Measurements from ENCODE around the gene SLC25A33. TPM values are rescaled to one million over a fixed set of nuclear protein-coding genes. Genes with fewer than 3 reads are reported as not detected.

SLC25A33 gene
- total RNA-seq, 1 donor from 2014 or later, result 4.6 TPM

DNA sequence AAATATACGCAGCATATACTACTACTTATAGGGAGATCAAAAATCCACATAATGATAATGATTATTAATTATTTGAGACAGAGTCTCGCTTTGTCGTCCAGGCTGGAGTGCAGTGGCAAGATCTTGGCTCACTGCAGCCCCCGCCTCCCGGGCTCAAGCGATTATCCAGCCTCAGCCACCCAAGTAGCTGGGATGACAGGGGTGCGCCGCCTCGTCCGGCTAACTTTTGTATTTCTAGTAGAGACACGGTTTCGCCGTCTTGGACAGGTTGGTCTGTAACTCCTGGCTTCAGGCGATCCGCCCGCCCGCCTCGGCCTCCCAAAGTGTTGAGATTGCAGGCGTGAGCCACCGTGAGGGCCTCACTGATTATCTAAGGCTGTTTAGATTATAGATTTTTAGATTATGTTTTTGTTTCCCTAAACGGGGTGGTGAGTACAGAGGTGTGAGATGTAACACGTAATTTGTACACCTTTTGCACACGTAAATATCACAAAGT, 548 bp upstream of the SLC25A33 start:
- Mint-ChIP-seq H3K9me3 (ENCODE audit: unreplicated experiment) (peaks cover 4% of the 10 kb centered on the region), H3K27ac (ENCODE audit: unreplicated experiment) (no peak overlapping the region), H3K27me3 (ENCODE audit: unreplicated experiment) (peaks cover 2% of the 10 kb centered on the region), H3K4me3 (ENCODE audit: unreplicated experiment) (peak overlapping the region; percentile 80), H3K36me3 (ENCODE audit: unreplicated experiment) (no peaks in the 10 kb centered on the region), H3K4me1 (ENCODE audit: low read depth, unreplicated experiment) (peaks cover 7% of the 10 kb centered on the region)
- no peak for DNase-seq
- TF ChIP-seq, protein P1, sequence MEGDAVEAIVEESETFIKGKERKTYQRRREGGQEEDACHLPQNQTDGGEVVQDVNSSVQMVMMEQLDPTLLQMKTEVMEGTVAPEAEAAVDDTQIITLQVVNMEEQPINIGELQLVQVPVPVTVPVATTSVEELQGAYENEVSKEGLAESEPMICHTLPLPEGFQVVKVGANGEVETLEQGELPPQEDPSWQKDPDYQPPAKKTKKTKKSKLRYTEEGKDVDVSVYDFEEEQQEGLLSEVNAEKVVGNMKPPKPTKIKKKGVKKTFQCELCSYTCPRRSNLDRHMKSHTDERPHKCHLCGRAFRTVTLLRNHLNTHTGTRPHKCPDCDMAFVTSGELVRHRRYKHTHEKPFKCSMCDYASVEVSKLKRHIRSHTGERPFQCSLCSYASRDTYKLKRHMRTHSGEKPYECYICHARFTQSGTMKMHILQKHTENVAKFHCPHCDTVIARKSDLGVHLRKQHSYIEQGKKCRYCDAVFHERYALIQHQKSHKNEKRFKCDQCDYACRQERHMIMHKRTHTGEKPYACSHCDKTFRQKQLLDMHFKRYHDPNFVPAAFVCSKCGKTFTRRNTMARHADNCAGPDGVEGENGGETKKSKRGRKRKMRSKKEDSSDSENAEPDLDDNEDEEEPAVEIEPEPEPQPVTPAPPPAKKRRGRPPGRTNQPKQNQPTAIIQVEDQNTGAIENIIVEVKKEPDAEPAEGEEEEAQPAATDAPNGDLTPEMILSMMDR (IDR thresholded peaks at IDR 0.05; ENCODE audit: partially characterized antibody, unreplicated experiment), result no peak

DNA sequence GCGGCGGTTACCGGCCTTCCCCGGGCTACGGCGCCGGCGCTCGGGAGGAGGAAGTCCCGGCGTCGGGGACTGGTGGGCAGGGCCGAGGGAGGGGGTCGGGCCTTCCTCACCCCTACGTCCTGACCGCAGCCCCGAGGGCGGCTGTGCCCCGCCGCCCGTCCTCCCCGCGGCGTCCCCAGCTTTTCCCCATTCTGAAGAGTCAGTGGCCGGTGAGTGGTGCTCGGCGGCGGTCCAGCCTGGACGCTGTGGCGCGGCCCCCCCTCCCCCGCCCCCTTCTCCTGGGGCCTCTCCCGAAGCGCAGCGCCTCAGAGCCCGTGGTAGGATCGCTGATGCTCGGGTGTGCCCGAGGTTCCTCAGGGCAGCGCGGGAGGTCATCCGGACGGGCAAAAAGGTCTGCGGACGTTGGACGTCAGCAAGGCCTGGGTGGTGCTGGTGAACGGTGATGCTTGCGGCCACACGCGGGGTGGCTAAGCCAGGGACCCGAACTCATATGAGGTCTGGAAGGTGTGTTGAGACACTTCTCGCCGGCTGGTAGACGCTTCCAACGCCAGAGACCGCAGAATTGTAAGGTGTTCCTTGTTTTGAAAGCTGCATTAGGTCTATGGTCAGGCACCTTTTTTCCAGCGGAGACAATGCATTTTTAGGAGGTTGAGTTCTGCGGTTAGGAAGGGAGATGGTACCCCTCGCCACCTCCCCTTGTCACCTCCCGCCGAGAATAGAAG, 725 bp downstream of the SLC25A33 start:
- no peaks in the 10 kb centered on the region for H3K36me3 Mint-ChIP-seq (ENCODE audit: unreplicated experiment)
- H3K4me3 Mint-ChIP-seq (ENCODE audit: unreplicated experiment), result peak overlapping the region; percentile 92
- H3K27ac Mint-ChIP-seq (ENCODE audit: unreplicated experiment), result peak overlapping the region; percentile 76
- peaks cover 7% of the 10 kb centered on the region for H3K4me1 Mint-ChIP-seq (ENCODE audit: low read depth, unreplicated experiment)
- H3K27me3 Mint-ChIP-seq (ENCODE audit: unreplicated experiment), result peaks cover 2% of the 10 kb centered on the region
- peaks cover 4% of the 10 kb centered on the region for H3K9me3 Mint-ChIP-seq (ENCODE audit: unreplicated experiment)
- TF ChIP-seq, protein P1 (IDR thresholded peaks at IDR 0.05; ENCODE audit: partially characterized antibody, unreplicated experiment), result no peak
- peak; percentile 66 for DNase-seq

DNA sequence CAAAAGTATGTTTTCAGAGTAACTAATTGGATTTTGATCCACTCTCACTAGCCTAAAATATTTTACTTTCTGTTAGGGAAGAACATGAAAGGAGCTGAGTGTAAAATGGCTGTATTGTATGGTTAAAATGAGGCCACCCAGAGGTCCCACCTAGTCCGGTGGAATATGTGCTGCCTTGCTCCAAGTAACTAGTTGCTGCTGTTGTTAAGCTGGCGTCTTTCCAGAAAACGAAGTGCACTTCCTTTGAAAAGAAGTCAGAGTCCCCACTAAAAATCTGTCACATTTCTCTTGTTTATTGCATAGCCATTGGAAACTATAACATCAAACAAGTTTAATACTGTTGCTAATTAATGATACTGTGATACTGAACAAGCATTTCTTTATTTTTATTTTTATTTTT, 3.2 kb downstream of the SLC25A33 start:
- H3K27ac Mint-ChIP-seq (ENCODE audit: unreplicated experiment), result no peak overlapping the region
- peaks cover 7% of the 10 kb centered on the region for H3K4me1 Mint-ChIP-seq (ENCODE audit: low read depth, unreplicated experiment)
- DNase-seq, result no peak
- H3K27me3 Mint-ChIP-seq (ENCODE audit: unreplicated experiment), result peaks cover 2% of the 10 kb centered on the region
- peaks cover 1% of the 10 kb centered on the region for H3K9me3 Mint-ChIP-seq (ENCODE audit: unreplicated experiment)
- H3K36me3 Mint-ChIP-seq (ENCODE audit: unreplicated experiment), result no peaks in the 10 kb centered on the region
- H3K4me3 Mint-ChIP-seq (ENCODE audit: unreplicated experiment), result no peak overlapping the region
- TF ChIP-seq, protein P1 (IDR thresholded peaks at IDR 0.05; ENCODE audit: partially characterized antibody, unreplicated experiment), result no peak

DNA sequence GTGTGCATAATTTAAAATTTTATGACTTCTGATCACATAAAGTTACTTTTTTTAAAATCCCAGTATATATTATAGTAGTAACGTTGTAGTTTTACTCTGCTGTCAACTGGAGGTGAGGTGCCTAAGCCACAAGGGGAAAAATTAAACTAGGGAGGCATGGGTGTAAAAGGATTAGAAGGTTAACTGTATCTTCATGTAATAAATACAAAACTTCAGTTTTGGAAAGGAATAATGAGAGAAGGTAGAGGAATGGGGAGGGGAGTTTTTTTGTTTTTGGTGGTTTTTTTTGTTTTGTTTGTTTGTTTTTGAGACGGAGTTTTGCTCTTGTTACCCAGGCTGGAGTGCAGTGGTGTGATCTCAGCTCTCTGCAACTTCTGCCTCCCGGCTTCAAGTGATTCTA, 5.7 kb downstream of the SLC25A33 start:
- H3K9me3 Mint-ChIP-seq (ENCODE audit: unreplicated experiment), result no peaks in the 10 kb centered on the region

More for the DNA sequence above, 5.7 kb downstream of the SLC25A33 start:
- no peak overlapping the region for H3K27ac Mint-ChIP-seq (ENCODE audit: unreplicated experiment)
- TF ChIP-seq, protein P1 (IDR thresholded peaks at IDR 0.05; ENCODE audit: partially characterized antibody, unreplicated experiment), result no peak
- peaks cover 3% of the 10 kb centered on the region for H3K4me1 Mint-ChIP-seq (ENCODE audit: low read depth, unreplicated experiment)
- peaks cover 2% of the 10 kb centered on the region for H3K27me3 Mint-ChIP-seq (ENCODE audit: unreplicated experiment)
- H3K36me3 Mint-ChIP-seq (ENCODE audit: unreplicated experiment), result no peaks in the 10 kb centered on the region
- no peak overlapping the region for H3K4me3 Mint-ChIP-seq (ENCODE audit: unreplicated experiment)
- no peak for DNase-seq
